ENCODE results near the gene PRKD2.

- TF ChIP-seq CTCF (IDR thresholded peaks at IDR 0.05) = no peak
- TF ChIP-seq POLR2A (IDR thresholded peaks at IDR 0.05) = no peak
Measured at GRCh38 chr19:46691948-46692347, 25.0 kb downstream of the PRKD2 start.
